Gastrocnemius medialis (tissue), 4 donors: ENCODE results near the gene KIF26B.

ENCODE experiments used
- POLR2A ChIP-seq, 2 donors: fragments of 450-650 bp; IDR thresholded peaks; one replicate each; pipeline ENCODE4 v1.6.1; 2017; ENCODE audit warnings: antibody characterized with exemption in 2 of 2, mild to moderate bottlenecking in 2 of 2, moderate library complexity in 2 of 2
- TF ChIP-seq, protein P1 (sequence below), 5 experiments: fragments of 450-650 bp in 3 of 5; fragments of 200-600 bp in 2 of 5; sonication (generic) in 2 of 5; IDR thresholded peaks in 4 of 5; conservative IDR thresholded peaks in 1 of 5; 1 replicate in 4 of 5; 2 replicates in 1 of 5; pipeline ENCODE4 v1.5.1; 2016 to 2019; ENCODE audit warnings: antibody characterized with exemption in 5 of 5, mild to moderate bottlenecking in 3 of 5, moderate library complexity in 3 of 5

DNA sequence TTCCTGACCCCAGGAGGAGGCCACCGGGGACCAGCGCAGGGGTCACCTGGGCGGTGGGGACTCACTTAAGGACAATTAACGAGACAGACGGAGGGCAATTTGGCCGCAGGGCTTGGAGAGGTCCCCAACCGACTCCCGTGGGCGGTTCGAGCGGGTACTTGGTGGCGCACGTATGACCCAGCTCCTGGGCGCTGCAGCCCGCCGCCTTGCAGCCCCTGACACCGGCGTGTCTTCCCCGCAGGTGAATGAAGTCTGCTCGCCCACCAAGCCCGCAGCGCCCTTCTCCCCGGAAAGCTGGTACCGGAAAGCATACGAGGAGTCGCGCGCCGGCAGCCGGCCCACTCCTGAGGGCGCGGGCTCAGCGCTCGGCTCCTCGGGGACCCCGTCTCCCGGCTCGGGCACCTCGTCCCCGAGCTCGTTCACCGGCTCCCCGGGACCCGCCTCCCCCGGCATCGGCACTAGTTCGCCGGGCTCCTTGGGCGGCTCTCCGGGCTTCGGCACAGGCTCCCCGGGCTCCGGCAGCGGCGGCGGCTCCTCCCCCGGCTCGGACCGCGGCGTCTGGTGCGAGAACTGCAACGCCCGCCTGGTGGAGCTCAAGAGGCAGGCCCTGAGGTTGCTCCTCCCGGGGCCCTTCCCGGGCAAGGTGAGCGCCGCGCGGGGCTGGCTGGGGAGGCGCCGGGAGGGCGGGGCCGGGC is 1.4 kb downstream of the KIF26B start:
- TF ChIP-seq, protein P1, sequence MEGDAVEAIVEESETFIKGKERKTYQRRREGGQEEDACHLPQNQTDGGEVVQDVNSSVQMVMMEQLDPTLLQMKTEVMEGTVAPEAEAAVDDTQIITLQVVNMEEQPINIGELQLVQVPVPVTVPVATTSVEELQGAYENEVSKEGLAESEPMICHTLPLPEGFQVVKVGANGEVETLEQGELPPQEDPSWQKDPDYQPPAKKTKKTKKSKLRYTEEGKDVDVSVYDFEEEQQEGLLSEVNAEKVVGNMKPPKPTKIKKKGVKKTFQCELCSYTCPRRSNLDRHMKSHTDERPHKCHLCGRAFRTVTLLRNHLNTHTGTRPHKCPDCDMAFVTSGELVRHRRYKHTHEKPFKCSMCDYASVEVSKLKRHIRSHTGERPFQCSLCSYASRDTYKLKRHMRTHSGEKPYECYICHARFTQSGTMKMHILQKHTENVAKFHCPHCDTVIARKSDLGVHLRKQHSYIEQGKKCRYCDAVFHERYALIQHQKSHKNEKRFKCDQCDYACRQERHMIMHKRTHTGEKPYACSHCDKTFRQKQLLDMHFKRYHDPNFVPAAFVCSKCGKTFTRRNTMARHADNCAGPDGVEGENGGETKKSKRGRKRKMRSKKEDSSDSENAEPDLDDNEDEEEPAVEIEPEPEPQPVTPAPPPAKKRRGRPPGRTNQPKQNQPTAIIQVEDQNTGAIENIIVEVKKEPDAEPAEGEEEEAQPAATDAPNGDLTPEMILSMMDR (IDR thresholded peaks at IDR 0.05 in 4 of 5, conservative IDR thresholded peaks at IDR 0.05 in 1 of 5), result peak; percentile 14 to 64 (median 58)
- TF ChIP-seq POLR2A (IDR thresholded peaks at IDR 0.05), result no peak
